Keratinocyte (primary cell): Measurements from ENCODE around the gene PKNOX1. TPM values are rescaled to one million over a fixed set of nuclear protein-coding genes. Genes with fewer than 3 reads are reported as not detected.

Source experiments
- DNase-seq: peaks from one replicate; pipeline ENCODE4 v3.0.0-alpha.2; 2011; ENCODE audit warnings: low read depth, missing footprints, low spot score
- FAIRE-seq: peaks from 2 replicates; lab custom pipeline; 2011; peaks lifted over from hg19 to GRCh38; lab: Jason Lieb, UNC
- H2AFZ ChIP-seq: 2 replicates; pipeline ENCODE4 v1.6.0; 2012; ENCODE audit warnings: low read length, control low read depth, inconsistent platforms; ENCODE audit not compliant: control insufficient read depth
- H3K27ac ChIP-seq: 2 replicates; pipeline ENCODE4 v1.5.1; 2011; ENCODE audit warnings: low read length; ENCODE audit not compliant: control insufficient read depth, insufficient read depth
- H3K27me3 ChIP-seq: 3 replicates; pipeline ENCODE4 v1.6.0; 2011; ENCODE audit warnings: low read length; ENCODE audit not compliant: control insufficient read depth, insufficient read depth; ENCODE audit errors: extremely low read depth
- H3K36me3 ChIP-seq, 2 experiments: 2 replicates in 1 of 2; 3 replicates in 1 of 2; pipeline ENCODE4 v1.5.1; 2011; ENCODE audit warnings: low read length in 2 of 2, mild to moderate bottlenecking in 1 of 2; ENCODE audit not compliant: control insufficient read depth in 2 of 2, insufficient read depth in 2 of 2; ENCODE audit errors: extremely low read depth in 1 of 2
- H3K4me1 ChIP-seq: 3 replicates; pipeline ENCODE4 v1.5.1; 2011; ENCODE audit warnings: low read length; ENCODE audit not compliant: control insufficient read depth, insufficient read depth; ENCODE audit errors: extremely low read depth
- H3K4me2 ChIP-seq: 3 replicates; pipeline ENCODE4 v1.6.0; 2011; ENCODE audit warnings: low read depth, low read length; ENCODE audit not compliant: control insufficient read depth, insufficient read depth; ENCODE audit errors: extremely low read depth
- H3K4me3 ChIP-seq, 3 experiments: fragments of 200-600 bp in 1 of 3; sonication (generic) in 1 of 3; 2 replicates in 2 of 3; 3 replicates in 1 of 3; pipeline ENCODE4 v1.5.1; 2011 to 2016; ENCODE audit warnings: low read length in 3 of 3, mild to moderate bottlenecking in 3 of 3, control low read depth in 2 of 3, inconsistent platforms in 1 of 3, low read depth in 1 of 3, mixed read lengths in 1 of 3, mixed run types in 1 of 3, moderate library complexity in 1 of 3; ENCODE audit not compliant: control insufficient read depth in 2 of 3, insufficient read depth in 2 of 3; ENCODE audit errors: extremely low read depth in 1 of 3
- H3K79me2 ChIP-seq: 2 replicates; pipeline ENCODE4 v1.6.0; 2012; ENCODE audit warnings: low read length; ENCODE audit not compliant: control insufficient read depth, insufficient read depth
- H3K9ac ChIP-seq: 3 replicates; pipeline ENCODE4 v1.6.0; 2011; ENCODE audit warnings: low read length; ENCODE audit not compliant: control insufficient read depth, insufficient read depth; ENCODE audit errors: extremely low read depth
- H3K9me1 ChIP-seq: 3 replicates; pipeline ENCODE4 v1.6.0; 2011; ENCODE audit warnings: low read length; ENCODE audit not compliant: control insufficient read depth, insufficient read depth; ENCODE audit errors: extremely low read depth
- H3K9me3 ChIP-seq: 2 replicates; pipeline ENCODE4 v1.5.1; 2012; ENCODE audit warnings: low read depth, low read length; ENCODE audit not compliant: control insufficient read depth
- H4K20me1 ChIP-seq: 3 replicates; pipeline ENCODE4 v1.6.0; 2011; ENCODE audit warnings: low read length; ENCODE audit not compliant: control insufficient read depth, insufficient read depth; ENCODE audit errors: extremely low read depth
- EZH2 ChIP-seq: IDR thresholded peaks from one replicate; pipeline ENCODE4 v1.6.1; 2012; ENCODE audit warnings: inconsistent platforms, mild to moderate bottlenecking, low read length, moderate library complexity
- dilution Hi-C: fragments of 300-500 bp; cut with MboI; formaldehyde crosslinking; loops from one replicate; pipeline ENCODE4 v1.7.0; 2020; ENCODE audit warnings: low sequenced_read_pairs; ENCODE audit not compliant: extremely low pct_ligation_motif_present
- polyA plus RNA-seq, 5 experiments: library from polyadenylated mRNA; depleted of rRNA in 3 of 5; stranded (reverse) in 3 of 5; stranded (forward) in 1 of 5; unstranded in 1 of 5; fragments of >200 nt; gene quantifications; 1 replicate in 1 of 5; 2 replicates in 3 of 5; 3 replicates in 1 of 5; pipeline versions ENCODE4 v1.2.1 to v1.2.3, GENCODE V29; 2011 to 2012; ENCODE audit warnings: missing spikeins in 2 of 5, low read depth in 1 of 5, low replicate concordance in 1 of 5
- TF ChIP-seq, protein P1 (sequence below), 3 experiments: IDR thresholded peaks in 1 of 3; conservative IDR thresholded peaks in 1 of 3; optimal IDR thresholded peaks in 1 of 3; 2 replicates in 2 of 3; 3 replicates in 1 of 3; pipeline versions ENCODE3 to v1.5.1; 2011; ENCODE audit warnings: low read length in 3 of 3, mild to moderate bottlenecking in 3 of 3, moderate library complexity in 2 of 3, control low read depth in 1 of 3, inconsistent platforms in 1 of 3; ENCODE audit not compliant: insufficient read depth in 2 of 3; ENCODE audit errors: extremely low read depth in 1 of 3

The PKNOX1 gene
- polyA plus RNA-seq, 1 donor (not counting 4 experiments of a cell fraction or from before 2014, with no cell fraction given), result 33.3 TPM

- Histone ChIP-seq H3K9me1 (no peaks in the 10 kb centered on the region), H4K20me1 (peaks cover 3% of the 10 kb centered on the region), H3K4me3 (no peak overlapping the region), H3K27me3 (no peaks in the 10 kb centered on the region), H3K4me2 (no peak overlapping the region), H3K36me3 (peaks cover 1 to 10% of the 10 kb centered on the region in 2 experiments), H2AFZ (no peak overlapping the region), H3K27ac (no peak overlapping the region), H3K79me2 (peaks cover 15% of the 10 kb centered on the region), H3K9ac (no peak overlapping the region), H3K4me1 (peaks cover 6% of the 10 kb centered on the region), H3K9me3 (no peaks in the 10 kb centered on the region)
- DNase-seq (no peak), FAIRE-seq (no peak)
- dilution Hi-C loops, result no loop called here
- TF ChIP-seq, protein P1, sequence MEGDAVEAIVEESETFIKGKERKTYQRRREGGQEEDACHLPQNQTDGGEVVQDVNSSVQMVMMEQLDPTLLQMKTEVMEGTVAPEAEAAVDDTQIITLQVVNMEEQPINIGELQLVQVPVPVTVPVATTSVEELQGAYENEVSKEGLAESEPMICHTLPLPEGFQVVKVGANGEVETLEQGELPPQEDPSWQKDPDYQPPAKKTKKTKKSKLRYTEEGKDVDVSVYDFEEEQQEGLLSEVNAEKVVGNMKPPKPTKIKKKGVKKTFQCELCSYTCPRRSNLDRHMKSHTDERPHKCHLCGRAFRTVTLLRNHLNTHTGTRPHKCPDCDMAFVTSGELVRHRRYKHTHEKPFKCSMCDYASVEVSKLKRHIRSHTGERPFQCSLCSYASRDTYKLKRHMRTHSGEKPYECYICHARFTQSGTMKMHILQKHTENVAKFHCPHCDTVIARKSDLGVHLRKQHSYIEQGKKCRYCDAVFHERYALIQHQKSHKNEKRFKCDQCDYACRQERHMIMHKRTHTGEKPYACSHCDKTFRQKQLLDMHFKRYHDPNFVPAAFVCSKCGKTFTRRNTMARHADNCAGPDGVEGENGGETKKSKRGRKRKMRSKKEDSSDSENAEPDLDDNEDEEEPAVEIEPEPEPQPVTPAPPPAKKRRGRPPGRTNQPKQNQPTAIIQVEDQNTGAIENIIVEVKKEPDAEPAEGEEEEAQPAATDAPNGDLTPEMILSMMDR (optimal IDR thresholded peaks at IDR 0.05 in 1 of 3, IDR thresholded peaks at IDR 0.05 in 1 of 3, conservative IDR thresholded peaks at IDR 0.05 in 1 of 3; ENCODE audit: extremely low read depth in 1 of 3, insufficient read depth in 2 of 3, low read length in 3 of 3), result no peak
- no peak for TF ChIP-seq EZH2
These were observed 15.7 kb downstream of the PKNOX1 start for GRCh38 chr21:42989816-42990650.

- Histone ChIP-seq H3K9ac (no peak overlapping the region), H3K4me2 (no peak overlapping the region), H3K4me3 (no peak overlapping the region), H3K4me1 (peaks cover 6% of the 10 kb centered on the region), H4K20me1 (peaks cover 3% of the 10 kb centered on the region), H3K9me3 (no peaks in the 10 kb centered on the region), H2AFZ (no peak overlapping the region), H3K27ac (no peak overlapping the region), H3K27me3 (no peaks in the 10 kb centered on the region), H3K36me3 (peaks cover 1 to 6% of the 10 kb centered on the region in 2 experiments), H3K9me1 (no peaks in the 10 kb centered on the region), H3K79me2 (peaks cover 4% of the 10 kb centered on the region)
- TF ChIP-seq, protein P1 (optimal IDR thresholded peaks at IDR 0.05 in 1 of 3, IDR thresholded peaks at IDR 0.05 in 1 of 3, conservative IDR thresholded peaks at IDR 0.05 in 1 of 3; ENCODE audit: extremely low read depth in 1 of 3, insufficient read depth in 2 of 3, low read length in 3 of 3), result no peak
- TF ChIP-seq EZH2, result no peak
- dilution Hi-C loops, result no loop called here
- DNase-seq (no peak), FAIRE-seq (no peak)
These were observed 17.8 kb downstream of the PKNOX1 start for GRCh38 chr21:42991992-42992740.
